PC-9 (cell line): ENCODE results near the gene PITRM1. TPM values are rescaled to one million over a fixed set of nuclear protein-coding genes. Genes with fewer than 3 reads are reported as not detected.

ENCODE experiments used
- BruUV-seq: library from RNA; stranded (reverse); fragments of 400-500 nt; replicated peaks from 2 replicates; lab custom pipeline; 2021; lab: Mats Ljungman, UMichigan
- CTCF ChIA-PET: fragments of 300-600 bp; sonication (Branson Sonifier 250); formaldehyde crosslinking; loops from one replicate; lab custom pipeline; 2022; ENCODE audit warnings: antibody characterized with exemption; lab: Charles Lee
- POLR2A ChIA-PET: fragments of 300-600 bp; sonication (Branson Sonifier 250); formaldehyde crosslinking; loops from one replicate; lab custom pipeline; 2022; ENCODE audit warnings: antibody characterized with exemption; ENCODE audit not compliant: unreplicated experiment; lab: Charles Lee
- DNase-seq, 2 experiments: peaks; one replicate each; pipeline versions ENCODE4 v3.0.0 to v3.0.0-alpha.2; 2015 to 2022; ENCODE audit warnings: mixed read lengths in 1 of 2
- H2AFZ ChIP-seq: fragments of 200-600 bp; sonication (generic); 2 replicates; pipeline ENCODE4 v1.8.1; 2017; ENCODE audit warnings: antibody characterized with exemption
- H3F3A ChIP-seq: fragments of 200-600 bp; sonication (generic); 2 replicates; pipeline ENCODE4 v1.8.1; 2017; ENCODE audit warnings: antibody characterized with exemption, mild to moderate bottlenecking, low read depth; ENCODE audit not compliant: insufficient read depth
- H3K27ac ChIP-seq: fragments of 200-600 bp; sonication (generic); 2 replicates; pipeline ENCODE4 v1.6.1; 2016; ENCODE audit warnings: mixed run types
- H3K27me3 ChIP-seq: fragments of 200-600 bp; sonication (generic); 2 replicates; pipeline ENCODE4 v1.6.1; 2016; ENCODE audit warnings: low read depth, mixed run types; ENCODE audit not compliant: insufficient read depth
- H3K36me3 ChIP-seq: fragments of 200-600 bp; sonication (generic); 2 replicates; pipeline ENCODE4 v1.6.1; 2016; ENCODE audit warnings: low read depth, mixed run types
- H3K4me1 ChIP-seq: fragments of 200-600 bp; sonication (generic); replicated peaks from 2 replicates; pipeline ENCODE4 v1.6.1; 2016; ENCODE audit warnings: mixed run types; ENCODE audit not compliant: insufficient read depth
- H3K4me2 ChIP-seq: fragments of 200-600 bp; sonication (generic); 2 replicates; pipeline ENCODE4 v1.6.1; 2017; ENCODE audit warnings: mixed run types
- H3K4me3 ChIP-seq: fragments of 200-600 bp; sonication (generic); 2 replicates; pipeline ENCODE4 v1.6.1; 2016; ENCODE audit warnings: mixed run types
- H3K79me2 ChIP-seq: fragments of 200-600 bp; sonication (generic); 2 replicates; pipeline ENCODE4 v1.6.1; 2017; ENCODE audit warnings: low read depth, mixed run types
- H3K9me2 ChIP-seq: fragments of 200-600 bp; sonication (generic); 2 replicates; pipeline ENCODE4 v1.8.1; 2017; ENCODE audit warnings: mild to moderate bottlenecking; ENCODE audit not compliant: insufficient read depth
- H3K9me3 ChIP-seq: fragments of 200-600 bp; sonication (generic); 2 replicates; pipeline ENCODE4 v1.8.1; 2016; ENCODE audit warnings: low read depth; ENCODE audit not compliant: insufficient read depth
- H4K20me1 ChIP-seq: fragments of 200-600 bp; sonication (generic); 2 replicates; pipeline ENCODE4 v1.8.1; 2017; ENCODE audit not compliant: insufficient read depth
- EZH2 ChIP-seq: fragments of 200-600 bp; sonication (generic); IDR thresholded peaks from 2 replicates; pipeline ENCODE4 v1.8.0; 2017; ENCODE audit warnings: antibody characterized with exemption, low read depth
- intact Hi-C: fragments of 100-400 bp; cut with micrococcal nuclease; formaldehyde crosslinking; loops from one replicate; pipeline ENCODE4 v1.10.0; 2022; ENCODE audit not compliant: unreplicated experiment
- total RNA-seq: library from RNA; stranded (reverse); gene quantifications from 2 replicates; pipeline ENCODE4 v1.2.3, GENCODE V29; 2021
- TF ChIP-seq, protein P1 (sequence below): fragments of 200-600 bp; sonication (generic); conservative IDR thresholded peaks from 2 replicates; pipeline ENCODE4 v1.6.1; 2017; ENCODE audit warnings: mixed run types, antibody characterized with exemption, mild to moderate bottlenecking, moderate library complexity

PITRM1 gene
- total RNA-seq, 1 experiment from 2014 or later: 124 TPM

GRCh38 chr10:3104251-3104918, 68.2 kb downstream of the PITRM1 start:
- Histone ChIP-seq H3K4me1 (no peaks in the 10 kb centered on the region), H2AFZ (no peak overlapping the region), H3K9me2 (no peaks in the 10 kb centered on the region), H3K9me3 (no peaks in the 10 kb centered on the region), H3F3A (no peaks in the 10 kb centered on the region), H4K20me1 (no peaks in the 10 kb centered on the region), H3K4me2 (no peak overlapping the region), H3K36me3 (no peaks in the 10 kb centered on the region), H3K79me2 (0 out of 2 replicates have a peak, but pooled peaks cover 3% of the 10 kb centered on the region), H3K4me3 (no peak overlapping the region), H3K27me3 (no peaks in the 10 kb centered on the region), H3K27ac (no peak overlapping the region)
- CTCF ChIA-PET: no interaction called here
- no peak for TF ChIP-seq EZH2
- TF ChIP-seq, protein P1, sequence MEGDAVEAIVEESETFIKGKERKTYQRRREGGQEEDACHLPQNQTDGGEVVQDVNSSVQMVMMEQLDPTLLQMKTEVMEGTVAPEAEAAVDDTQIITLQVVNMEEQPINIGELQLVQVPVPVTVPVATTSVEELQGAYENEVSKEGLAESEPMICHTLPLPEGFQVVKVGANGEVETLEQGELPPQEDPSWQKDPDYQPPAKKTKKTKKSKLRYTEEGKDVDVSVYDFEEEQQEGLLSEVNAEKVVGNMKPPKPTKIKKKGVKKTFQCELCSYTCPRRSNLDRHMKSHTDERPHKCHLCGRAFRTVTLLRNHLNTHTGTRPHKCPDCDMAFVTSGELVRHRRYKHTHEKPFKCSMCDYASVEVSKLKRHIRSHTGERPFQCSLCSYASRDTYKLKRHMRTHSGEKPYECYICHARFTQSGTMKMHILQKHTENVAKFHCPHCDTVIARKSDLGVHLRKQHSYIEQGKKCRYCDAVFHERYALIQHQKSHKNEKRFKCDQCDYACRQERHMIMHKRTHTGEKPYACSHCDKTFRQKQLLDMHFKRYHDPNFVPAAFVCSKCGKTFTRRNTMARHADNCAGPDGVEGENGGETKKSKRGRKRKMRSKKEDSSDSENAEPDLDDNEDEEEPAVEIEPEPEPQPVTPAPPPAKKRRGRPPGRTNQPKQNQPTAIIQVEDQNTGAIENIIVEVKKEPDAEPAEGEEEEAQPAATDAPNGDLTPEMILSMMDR: no peak
- BruUV-seq: no TSS peak
- no peak for DNase-seq
- intact Hi-C loops: no loop called here
- POLR2A ChIA-PET: no interaction called here

- BruUV-seq: no TSS peak
- no peak overlapping the region for H3K4me2 ChIP-seq
- ChIA-PET POLR2A (no interaction called here), CTCF (no interaction called here)
- peaks cover 6% of the 10 kb centered on the region; the same call in 1 of the 2 replicates for H3K79me2 ChIP-seq
- no peak overlapping the region for H3K4me3 ChIP-seq
- no peak overlapping the region for H2AFZ ChIP-seq
- H3K36me3 ChIP-seq: no peaks in the 10 kb centered on the region
- no peak overlapping the region for H3K27ac ChIP-seq
- H3K27me3 ChIP-seq: no peaks in the 10 kb centered on the region
- TF ChIP-seq EZH2: no peak
- TF ChIP-seq, protein P1: no peak
- no peaks in the 10 kb centered on the region for H3K4me1 ChIP-seq
- H3K9me2 ChIP-seq: no peaks in the 10 kb centered on the region
- H3K9me3 ChIP-seq: no peaks in the 10 kb centered on the region
- no peak for DNase-seq
- intact Hi-C loops: no loop called here
- no peaks in the 10 kb centered on the region for H3F3A ChIP-seq
- H4K20me1 ChIP-seq: no peaks in the 10 kb centered on the region
Measured at GRCh38 chr10:3103646-3104045, 68.9 kb downstream of the PITRM1 start.

GRCh38 chr10:3102720-3103427, 69.7 kb downstream of the PITRM1 start:
- intact Hi-C loops: no loop called here
- Histone ChIP-seq H3K27me3 (no peaks in the 10 kb centered on the region), H3K79me2 (peaks cover 10% of the 10 kb centered on the region; the same call in 1 of the 2 replicates), H4K20me1 (no peaks in the 10 kb centered on the region), H3F3A (no peaks in the 10 kb centered on the region), H3K4me1 (no peaks in the 10 kb centered on the region), H3K36me3 (no peaks in the 10 kb centered on the region), H3K4me2 (no peak overlapping the region), H3K9me2 (no peaks in the 10 kb centered on the region), H2AFZ (no peak overlapping the region), H3K4me3 (no peak overlapping the region), H3K27ac (no peak overlapping the region), H3K9me3 (no peaks in the 10 kb centered on the region)
- no peak for DNase-seq
- ChIA-PET CTCF (no interaction called here), POLR2A (interaction anchor here (0.6 kb wide), 1 partner anchor 33 kb away, joined by 3 read pairs; no protein-coding TSS in a partner anchor)
- BruUV-seq: no TSS peak
- TF ChIP-seq EZH2: no peak
- TF ChIP-seq, protein P1: no peak
